ENCODE results near the gene RAI1.

DNA sequence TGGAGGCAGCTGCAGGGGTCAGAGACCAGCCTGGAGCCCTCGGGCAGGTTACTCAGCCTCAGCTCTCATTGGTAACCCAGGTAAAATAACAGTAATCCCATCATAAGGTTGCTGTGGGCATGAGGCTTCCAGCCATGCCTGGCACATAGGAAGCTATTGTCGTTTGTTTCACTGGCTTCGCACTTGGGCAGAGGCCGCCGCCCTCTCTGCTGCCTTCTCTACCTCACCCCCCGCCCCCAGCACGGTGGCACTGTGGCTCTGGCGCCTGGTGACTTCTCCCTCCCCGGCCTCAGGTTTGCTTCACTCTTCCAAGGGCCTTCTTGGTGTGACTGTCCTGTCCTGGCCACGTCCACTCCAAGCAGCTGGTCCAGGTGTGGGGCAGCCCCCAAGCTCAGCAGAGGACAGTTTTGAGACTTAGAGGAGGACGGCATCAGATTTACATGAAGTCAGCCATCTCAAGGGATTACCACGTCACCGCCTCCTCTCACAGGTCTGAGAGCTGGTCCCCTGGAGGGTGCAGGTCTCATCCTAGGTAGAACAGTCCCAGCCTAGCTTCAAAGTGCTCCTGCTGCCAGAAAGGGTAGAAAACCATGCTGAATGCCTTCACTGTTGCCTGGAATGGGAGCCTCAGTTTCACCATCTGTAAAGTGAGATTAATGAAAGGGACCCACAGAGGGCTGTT lies 120.7 kb downstream of the RAI1 start:
- TF ChIP-seq POLR2A (IDR thresholded peaks at IDR 0.05; ENCODE audit: low read length) (no peak), GATA1 (IDR thresholded peaks at IDR 0.05; ENCODE audit: low read depth, low read length) (no peak)

Measured in erythroblast (primary cell).